ENCODE data around the gene SUN1. TPM values are rescaled to one million over a fixed set of nuclear protein-coding genes. Genes with fewer than 3 reads are reported as not detected.
"Not testable (repeated sequence)": the region's sequence is repeated elsewhere in the genome, so short reads cannot be mapped to it uniquely, and the experiment has no call there.

SUN1 gene
- polyA plus RNA-seq, 10 donors, result 148 to 229 (median 179) TPM

DNA sequence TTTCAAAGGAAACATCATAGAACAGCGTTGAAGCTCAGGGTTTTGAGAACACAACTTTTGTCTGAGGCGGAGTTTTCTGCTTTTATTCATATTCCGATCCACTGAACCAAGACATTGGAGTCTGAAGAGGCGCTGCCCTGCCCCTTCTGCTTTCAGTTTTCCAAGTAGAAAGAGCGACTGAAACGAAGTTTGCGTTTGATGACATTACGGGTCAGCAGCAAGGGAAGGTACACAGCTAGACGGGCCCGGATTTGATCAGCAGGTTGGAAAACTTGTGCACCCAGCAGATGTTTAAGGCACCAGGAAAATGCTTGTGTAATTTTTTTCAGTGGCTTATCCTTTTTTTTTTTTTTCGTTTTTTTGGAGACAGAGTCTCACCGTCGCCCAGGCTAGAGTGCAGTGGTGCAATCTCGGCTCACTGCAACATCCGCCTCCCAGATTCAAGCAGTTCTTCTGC lies 720 bp downstream of the SUN1 start:
- DNase-seq, result no peak

DNA sequence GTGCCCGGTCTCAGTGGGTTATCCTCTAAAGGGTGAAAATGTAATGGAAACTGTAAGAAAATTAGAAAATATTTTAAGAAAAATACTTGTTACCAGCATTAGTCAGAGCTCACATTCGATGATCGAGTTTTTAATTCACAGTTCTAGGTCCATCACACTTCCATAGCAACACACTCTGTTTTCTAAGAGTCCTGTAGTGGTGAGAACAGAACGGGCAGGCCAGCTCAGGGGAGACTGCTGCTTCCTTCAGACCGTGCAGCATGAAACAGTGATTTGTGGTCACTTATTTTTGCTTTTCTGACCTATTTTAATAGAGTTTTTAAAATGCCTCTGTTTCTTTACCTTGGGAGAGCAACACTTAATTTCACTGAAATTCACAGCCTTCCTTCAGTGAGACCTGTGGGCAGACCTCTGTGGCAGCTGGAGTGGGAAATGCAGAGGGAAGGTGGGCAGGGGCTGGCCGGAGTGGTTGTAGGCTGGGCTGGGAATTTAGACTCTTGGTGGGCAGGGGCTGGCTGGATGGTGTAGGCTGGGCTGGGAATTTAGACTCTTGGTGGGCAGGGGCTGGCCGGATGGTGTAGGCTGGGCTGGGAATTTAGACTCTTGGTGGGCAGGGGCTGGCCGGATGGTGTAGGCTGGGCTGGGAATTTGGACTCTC lies 1.5 kb downstream of the SUN1 start:
- no peak for DNase-seq

DNA sequence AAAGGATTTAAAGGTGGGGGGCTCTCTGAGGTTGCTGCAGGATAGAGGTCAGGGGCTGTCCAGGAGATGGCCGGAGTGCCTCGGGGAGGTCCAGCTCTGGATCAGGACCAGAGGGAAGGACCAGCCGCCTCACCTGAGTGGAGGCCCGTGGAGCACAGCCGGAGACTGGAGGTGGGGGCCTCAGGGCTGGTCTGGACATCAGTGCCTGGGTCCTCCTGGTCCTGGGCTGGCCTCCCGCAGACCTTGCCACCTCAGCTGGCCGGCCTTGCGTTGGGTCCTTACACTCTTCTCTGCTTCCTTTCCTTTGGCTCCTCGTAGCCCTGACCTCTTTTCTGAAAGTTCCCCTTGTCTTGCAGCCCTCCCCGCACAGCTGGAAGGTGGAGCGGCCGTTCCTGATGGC lies 2.0 kb downstream of the SUN1 start:
- DNase-seq, result no peak

DNA sequence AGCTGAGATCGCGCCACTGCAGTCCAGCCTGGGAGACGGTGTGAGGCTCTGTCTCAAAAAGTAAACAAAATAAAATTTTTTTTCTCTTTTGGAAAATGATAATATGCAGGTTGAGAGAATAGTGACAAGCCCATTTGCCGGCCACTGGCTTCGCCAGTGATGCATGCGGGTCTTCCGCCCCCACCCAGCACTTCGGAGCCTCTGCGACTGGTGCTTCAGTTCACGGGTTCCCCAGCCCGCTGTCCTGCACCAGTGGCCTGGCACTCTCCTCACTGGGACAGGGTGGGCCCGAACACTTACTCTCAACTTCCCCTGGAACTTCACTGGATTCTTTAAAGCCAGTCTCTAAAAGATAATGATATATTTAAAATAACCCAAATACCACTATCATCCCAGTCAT lies 2.7 kb downstream of the SUN1 start:
- no peak for DNase-seq

DNA sequence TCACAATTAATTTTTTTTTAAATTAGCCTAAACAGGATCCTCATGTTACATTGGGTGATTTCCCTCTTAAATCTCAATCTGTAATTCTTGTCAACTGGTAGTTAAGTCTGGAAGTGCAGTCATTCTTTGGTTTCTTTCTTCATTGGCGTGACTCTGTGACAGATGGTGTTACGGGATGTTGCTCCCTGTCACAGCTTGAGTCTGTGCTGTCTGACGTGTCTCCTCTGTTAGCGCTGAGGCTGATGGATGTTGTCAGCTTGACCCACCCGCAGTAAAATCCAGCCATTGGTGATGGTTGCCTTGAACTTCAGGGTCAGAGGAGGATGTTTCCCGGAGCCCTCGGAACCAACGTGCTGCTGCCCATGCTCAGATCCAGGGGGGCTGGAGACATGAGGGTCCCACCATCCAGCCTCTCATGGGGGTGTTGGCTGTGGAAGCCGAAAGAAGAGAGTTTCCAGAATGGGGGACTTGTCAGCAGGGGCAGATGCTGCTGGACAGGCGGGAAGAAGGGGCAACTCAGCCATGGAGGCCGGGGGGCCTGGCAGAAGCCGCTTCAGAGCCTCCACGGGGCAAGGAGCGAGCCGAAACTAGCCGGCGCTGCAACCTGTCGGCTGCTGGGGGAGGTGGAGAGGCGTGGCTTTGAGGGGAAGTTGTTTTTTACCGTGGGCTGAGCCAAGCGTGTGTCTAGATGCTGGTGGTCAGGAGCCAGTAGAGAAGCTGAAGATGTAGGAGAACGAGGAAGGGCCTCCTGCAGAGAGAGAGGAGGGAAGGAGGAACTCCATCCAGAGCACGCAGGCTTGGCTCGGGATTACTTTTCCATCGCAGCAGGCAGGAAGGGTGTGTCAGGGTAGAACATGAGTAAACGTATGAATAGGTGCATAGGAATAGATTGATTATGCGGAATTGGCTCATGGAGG lies 3.5 kb downstream of the SUN1 start:
- no peak for DNase-seq

DNA sequence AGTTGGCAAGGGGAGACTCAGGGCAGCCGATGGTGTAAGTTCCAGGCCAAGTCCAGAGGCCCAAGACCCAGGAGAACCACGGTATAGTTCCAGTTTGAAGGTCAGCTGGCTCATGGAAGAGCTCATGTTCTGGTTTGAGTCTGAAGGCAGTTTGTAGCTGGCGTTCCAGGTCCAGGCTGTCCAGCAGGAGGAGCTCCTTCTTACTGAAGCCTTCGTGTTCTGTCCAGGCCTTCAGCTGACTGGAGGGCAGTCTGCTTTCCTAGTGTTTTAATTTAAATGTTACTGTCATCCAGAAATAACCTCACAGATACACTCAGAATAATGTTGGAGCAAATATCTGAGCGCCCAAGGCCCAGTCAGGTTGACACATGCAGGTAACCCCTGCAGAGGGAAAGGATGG lies 4.2 kb downstream of the SUN1 start:
- DNase-seq, result peak in 1 of 3 donors; percentile 35

DNA sequence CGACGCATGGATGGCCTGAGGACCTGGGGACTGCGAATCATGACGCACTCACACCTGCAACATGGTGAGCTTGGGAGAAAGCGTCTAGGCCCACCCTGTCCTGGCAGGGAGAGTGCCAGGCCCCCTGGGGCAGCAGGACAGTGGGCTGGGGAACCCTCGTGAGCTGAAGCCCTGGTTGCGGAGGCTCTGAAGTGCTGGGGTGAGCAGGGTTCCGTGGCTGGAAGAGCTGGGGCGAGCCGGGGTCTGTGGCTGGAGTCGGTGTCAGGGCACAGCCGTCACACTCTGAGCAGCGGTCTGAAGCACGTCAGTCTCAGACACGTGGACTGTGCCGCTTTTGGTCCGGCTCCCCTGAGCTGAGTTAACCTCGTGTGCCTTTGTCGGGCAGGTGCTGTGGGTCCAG lies 4.7 kb downstream of the SUN1 start:
- DNase-seq, result no peak

DNA sequence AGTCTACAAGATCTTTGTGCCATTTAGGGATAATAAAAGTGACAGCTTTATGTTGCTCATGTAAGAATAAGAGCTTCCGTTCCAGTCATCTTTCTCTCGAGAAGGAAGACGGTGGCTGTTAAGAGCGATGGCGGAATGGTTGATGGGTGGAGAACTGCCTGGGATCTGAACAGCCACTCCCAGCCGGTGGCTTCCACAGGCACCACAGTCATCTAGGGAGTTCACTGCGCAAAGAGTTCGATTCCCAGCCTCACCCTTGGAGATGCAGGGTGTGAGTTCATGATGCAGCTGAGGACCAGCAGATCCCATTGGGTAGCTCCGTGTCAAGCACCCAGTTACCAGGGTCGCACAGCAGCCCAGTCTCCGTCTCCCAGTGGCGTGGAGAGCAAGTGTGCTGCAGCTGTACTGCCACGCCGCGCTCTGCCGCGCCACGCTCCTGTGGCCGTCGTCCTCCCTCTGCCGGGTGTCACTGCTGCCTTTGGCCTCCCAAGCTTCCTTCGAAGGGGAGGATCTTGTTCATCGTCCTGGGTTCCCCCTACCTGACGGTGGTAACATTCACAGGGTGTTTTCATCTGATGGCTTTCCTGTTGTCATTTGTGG lies 7.8 kb downstream of the SUN1 start:
- no peak for DNase-seq

DNA sequence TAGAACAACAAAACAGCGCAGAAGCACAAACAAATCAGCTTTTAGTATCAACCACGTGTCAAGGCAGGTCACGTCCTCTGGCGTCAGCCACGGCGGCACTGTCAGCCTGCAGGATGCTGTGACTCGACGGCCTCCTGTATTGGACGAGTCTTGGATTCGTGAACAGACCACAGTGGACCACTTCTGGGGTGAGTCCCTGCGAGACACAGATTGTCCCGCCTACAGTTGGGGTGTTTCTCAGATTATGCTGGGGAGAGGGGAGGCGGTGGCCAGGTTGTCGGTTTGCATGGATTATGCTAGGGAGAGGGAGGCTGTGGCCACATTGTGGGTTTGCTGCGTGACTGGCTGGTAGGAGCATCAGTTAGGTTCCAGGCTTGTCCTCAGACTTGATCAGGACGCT lies 9.7 kb downstream of the SUN1 start:
- no peak for DNase-seq

DNA sequence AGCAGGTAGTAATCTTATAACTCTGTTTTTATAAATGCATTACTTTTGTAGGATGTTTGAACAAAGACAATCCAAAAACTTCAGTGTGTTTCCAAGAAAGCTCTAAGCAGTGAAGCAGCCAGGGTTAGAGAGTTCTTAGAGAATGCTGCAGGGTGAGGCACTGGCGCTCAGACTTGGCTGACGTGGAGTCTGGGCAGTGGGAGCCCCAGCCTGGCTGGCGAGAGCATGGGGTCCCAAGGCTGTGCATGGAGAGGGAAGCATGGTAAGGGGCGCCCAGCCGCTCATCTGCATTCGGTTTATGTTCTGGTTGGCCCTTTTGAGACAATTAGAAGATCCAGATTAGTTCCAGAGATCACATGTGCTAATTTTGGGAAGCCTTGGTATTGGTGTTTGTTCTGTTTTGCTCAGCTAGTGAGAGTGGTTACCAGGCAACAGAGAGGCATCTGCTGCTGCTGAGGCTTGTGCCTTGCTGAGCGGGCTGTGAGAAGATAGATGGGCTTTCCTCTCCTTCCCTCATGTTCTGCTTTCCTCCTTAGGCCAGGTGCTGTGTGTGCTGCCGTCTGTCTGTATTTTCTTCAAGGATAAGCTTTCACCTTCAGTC lies 10.3 kb downstream of the SUN1 start:
- peak in 1 of 3 donors; percentile 58 for DNase-seq

DNA sequence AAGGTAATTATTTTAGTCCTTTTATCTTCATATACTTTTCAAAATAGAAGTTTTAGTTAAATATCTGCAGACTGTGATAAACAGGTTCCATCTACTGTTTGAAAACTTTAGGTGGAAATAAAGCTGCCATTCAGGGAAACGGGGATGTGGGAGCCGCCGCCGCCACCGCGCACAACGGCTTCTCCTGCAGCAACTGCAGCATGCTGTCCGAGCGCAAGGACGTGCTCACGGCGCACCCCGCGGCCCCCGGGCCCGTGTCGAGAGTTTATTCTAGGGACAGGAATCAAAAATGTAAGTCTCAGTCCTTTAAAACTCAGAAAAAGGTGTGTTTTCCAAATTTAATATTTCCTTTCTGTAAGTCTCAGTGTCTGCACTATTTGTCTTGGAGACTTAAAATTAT lies 11.0 kb downstream of the SUN1 start:
- DNase-seq, result no peak

DNA sequence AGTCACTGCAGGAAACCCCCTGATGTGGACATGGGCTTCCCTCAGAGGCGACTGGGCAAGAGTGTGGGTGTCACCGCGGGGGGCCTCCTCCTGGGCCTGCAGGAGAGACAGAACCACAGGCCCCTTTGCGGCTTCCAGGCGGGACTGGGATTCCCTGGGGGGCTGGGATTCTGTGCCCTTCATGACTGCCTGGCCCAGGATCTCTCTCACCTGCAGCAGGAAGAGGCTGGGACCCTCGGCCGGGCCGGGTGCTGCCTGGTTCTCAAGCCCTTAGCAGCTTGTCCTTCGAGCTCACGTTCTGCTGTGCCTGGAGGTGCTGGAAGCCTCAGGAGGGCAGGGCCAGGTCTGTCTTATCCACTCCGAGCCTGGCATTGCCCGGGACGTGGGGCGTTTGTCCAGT lies 11.8 kb downstream of the SUN1 start:
- no peak for DNase-seq

DNA sequence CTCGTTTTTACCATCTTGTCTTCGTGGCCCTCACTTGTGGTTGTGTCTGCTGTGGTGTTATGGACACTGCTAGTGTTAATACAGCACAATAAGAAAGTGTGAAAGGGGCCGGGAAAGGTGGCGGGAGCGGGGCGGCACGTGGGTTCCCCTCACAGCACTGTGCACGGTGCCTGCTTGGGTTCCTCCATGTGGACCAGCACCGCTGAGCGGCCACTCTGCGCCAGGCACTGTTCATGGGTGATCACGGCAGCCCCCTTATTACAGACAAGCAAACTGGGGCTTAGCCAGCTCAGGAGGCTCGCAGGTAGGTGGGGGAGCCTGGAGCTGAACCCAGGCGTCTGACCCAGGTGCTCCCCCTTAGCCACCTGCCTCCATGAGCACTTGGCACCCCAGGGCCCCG lies 12.2 kb downstream of the SUN1 start:
- DNase-seq, result no peak

DNA sequence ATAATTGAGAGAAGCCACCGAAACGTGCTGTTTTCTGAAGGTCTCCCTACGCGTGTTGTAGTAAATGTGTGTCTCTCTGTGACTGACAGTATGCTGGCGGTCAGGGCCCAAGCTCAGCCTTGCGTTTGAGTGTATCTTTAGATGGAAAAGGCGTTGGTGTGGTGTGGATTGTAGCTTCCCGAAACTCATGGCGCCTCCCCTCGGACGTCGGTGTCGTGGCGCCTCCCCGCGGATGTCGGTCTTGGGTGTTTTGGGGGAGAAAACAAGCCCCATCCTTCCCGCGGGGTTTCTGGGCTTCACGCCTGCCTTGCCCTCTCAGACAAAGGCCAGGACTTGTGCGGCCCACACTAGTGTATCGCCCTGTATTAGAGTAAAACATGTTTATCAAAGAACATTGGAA lies 12.8 kb downstream of the SUN1 start:
- no peak for DNase-seq

DNA sequence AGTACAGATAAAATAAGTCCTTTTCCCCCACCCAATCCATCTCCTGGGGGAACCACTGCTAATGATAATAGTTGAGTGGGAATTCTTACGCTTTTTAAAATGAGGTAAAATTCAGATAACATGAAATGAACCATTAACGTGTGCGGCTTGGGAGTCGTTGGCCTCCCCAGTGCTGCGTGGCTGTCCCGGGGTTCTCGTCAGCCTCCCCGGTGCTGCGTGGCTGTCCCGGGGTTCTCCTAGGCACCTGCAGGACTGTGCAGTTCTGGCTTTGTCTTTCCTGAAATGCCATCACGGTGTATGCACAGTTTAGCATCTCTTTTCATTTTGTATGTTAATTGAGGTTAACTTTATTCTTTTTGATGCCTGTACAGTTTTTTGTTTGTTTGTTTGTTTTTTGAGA lies 13.5 kb downstream of the SUN1 start:
- no peak for DNase-seq

DNA sequence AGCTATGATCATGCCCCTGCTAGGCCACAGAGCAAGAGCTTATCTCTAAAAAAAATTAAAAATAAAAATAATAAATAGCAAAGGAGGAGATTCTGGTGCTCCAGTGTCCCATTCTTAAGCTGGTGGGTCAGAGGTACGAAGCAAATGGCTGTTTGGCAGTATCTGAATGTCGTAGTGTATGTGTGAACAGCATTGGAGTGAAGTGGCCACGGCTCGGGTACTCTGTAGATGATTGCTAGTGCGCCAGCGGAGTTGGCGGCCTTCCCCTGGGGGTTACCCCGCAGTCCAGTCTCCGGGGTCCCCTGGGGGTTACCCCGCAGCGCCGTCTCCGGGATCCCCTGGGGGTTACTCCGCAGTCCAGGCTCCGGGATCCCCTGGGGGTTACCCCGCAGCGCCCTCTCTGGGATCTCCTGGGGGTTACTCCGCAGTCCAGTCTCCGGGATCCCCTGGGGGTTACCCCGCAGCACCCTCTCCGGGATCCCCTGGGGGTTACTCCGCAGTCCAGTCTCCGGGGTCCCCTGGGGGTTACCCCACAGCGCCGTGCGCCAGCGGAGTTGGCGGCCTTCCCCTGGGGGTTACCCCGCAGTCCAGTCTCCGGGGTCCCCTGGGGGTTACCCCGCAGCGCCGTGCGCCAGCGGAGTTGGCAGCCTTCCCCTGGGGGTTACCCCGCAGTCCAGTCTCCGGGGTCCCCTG lies 14.8 kb downstream of the SUN1 start:
- DNase-seq, result not testable (repeated sequence)

DNA sequence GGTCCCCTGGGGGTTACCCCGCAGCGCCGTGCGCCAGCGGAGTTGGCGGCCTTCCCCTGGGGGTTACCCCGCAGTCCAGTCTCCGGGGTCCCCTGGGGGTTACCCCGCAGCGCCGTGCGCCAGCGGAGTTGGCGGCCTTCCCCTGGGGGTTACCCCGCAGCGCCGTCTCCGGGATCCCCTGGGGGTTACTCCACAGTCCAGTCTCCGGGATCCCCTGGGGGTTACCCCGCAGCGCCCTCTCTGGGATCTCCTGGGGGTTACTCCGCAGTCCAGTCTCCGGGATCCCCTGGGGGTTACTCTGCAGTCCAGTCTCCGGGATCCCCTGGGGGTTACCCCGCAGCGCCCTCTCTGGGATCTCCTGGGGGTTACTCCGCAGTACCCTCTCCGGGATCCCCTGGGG lies 15.5 kb downstream of the SUN1 start:
- DNase-seq, result not testable (repeated sequence)

DNA sequence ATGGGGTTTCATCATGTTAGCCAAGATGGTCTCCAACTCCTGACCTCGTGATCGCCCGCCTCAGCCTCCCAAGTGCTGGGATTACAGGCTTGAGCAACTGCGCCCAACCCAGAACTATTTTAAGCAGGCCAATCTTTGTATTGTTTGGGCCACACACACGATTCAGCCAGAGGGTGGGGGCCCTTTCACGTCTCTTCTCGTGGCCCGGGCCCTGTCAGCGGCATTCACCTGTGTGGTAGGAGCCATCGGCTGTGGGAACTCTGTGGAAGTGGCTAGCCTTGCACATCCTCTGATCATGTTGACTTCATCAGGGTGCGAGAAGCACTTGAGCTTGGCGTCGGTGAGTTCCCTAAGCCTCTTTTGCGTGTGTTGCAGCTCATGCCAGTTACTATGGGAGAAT lies 16.9 kb downstream of the SUN1 start:
- no peak for DNase-seq

DNA sequence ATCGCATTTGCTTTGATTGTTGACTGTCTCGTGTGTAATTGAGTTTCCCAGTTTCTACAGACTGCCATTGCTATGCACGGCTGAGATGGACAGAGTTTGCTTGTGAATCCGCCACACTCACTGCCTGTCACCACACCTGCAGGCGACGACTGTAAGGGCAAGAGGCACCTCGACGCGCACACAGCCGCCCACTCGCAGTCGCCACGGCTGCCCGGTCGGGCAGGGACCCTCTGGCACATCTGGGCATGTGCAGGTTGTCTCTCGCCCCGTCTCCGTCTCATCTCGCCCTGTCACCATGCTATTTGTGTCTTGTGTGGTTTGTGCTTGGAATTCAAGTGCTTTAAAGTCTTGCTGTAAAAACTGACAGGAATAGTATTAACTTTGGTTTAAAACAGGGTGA lies 17.5 kb downstream of the SUN1 start:
- no peak for DNase-seq

DNA sequence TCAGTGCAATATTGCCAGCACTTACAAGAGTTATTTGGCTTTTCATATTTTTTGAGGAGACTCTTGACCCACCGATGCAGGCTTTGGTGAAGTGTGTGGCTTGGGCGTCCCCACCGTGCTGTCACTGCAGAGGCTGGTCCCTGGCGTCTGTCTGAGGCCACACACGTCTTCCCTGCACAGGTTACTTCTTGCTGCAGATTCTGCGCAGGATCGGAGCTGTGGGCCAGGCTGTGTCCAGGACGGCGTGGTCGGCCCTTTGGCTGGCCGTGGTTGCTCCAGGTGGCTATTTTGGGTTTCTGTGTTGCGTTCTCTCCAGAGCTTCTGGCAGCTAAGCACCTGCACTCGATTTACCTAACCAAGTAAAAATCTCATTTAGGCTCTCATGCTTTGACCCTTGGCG lies 18.9 kb downstream of the SUN1 start:
- DNase-seq, result no peak

DNA sequence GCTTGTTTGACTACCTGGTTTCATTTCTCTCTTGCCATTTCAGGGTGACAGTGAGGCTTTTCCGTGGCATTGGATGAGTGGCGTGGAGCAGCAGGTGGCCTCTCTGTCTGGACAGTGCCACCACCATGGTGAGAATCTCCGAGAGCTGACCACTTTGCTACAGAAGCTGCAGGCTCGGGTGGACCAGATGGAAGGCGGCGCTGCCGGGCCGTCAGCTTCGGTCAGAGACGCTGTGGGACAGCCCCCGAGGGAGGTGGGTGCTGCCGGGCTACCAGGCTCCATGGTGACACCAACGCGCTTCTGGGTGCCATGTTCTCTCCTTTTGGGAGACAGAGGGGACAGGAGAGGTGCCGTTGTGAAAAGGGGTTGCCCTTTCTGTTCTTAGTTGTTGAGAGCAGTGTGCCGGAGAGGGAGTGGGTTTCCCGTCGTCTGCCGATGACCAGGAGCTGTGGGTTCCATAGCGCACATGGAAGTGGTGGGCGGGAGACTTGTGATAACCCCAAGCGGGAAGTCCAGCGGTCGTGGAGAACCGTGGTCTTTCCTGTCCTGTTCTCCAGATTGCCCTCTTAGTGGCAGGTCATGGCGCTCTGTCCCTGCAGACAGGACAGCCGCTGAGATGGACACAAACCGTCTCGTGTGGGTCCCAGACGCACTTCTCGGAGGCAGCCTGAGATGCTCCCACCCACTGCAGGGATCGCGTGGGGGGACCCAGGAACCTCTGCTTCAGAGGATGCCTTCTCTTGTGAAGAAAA lies 21.3 kb downstream of the SUN1 start:
- DNase-seq, result no peak

Measured in muscle of back (tissue), 11 donors.